Bone marrow (tissue), 2 donors: ENCODE measurements around the gene CAND2.
"Not testable (repeated sequence)": the region's sequence is repeated elsewhere in the genome, so short reads cannot be mapped to it uniquely, and the experiment has no call there.

Source experiments
- DNase-seq, 2 donors: peaks; one replicate each; lab custom pipeline; 2025; lab: John Stamatoyannopoulos, UW

Gene CAND2

DNA sequence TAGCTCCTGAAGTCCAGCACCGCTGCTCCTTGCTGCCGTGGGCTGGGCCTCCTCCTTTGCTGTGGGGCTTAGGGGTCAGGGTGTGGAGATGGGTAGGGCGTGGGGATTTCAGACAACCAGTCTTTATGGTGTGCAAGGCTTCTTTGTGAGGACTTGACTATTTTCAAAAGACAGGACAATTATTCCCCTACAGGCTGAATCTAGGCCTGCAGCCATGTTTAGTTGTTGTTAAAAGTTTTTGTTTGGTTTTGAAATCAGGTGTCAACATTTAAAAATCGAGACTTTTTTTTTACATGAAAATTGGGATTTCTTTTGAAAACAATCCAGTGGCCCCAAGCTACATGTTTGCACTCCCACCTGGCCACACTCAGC, 34.3 kb downstream of the CAND2 start:
- no peak for DNase-seq

DNA sequence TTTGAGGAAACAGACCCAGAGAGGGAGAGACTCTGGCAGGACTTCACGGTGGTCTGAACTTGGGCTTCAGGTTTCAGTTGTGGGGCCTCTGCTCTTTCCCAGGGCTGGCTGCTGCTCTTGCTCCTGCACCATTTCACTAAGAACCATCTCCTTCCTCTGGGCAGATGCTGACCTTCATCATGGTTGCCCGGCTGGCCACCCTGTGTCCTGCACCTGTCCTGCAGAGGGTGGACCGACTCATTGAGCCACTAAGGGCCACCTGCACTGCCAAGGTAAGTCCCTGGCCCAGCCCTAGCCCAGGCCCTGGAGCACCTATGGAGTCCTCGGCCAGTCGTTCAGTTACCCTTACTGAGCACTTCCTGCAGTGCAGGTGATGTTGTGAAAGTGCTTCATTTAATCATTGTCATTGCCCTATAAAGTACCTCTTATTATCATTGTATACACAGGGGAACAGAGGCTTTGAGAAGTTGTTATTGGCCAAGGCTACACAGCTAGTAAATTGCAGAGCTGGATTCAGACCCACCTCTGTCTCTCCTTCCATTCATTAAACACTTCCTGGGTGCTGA, 34.9 kb downstream of the CAND2 start:
- no peak for DNase-seq

DNA sequence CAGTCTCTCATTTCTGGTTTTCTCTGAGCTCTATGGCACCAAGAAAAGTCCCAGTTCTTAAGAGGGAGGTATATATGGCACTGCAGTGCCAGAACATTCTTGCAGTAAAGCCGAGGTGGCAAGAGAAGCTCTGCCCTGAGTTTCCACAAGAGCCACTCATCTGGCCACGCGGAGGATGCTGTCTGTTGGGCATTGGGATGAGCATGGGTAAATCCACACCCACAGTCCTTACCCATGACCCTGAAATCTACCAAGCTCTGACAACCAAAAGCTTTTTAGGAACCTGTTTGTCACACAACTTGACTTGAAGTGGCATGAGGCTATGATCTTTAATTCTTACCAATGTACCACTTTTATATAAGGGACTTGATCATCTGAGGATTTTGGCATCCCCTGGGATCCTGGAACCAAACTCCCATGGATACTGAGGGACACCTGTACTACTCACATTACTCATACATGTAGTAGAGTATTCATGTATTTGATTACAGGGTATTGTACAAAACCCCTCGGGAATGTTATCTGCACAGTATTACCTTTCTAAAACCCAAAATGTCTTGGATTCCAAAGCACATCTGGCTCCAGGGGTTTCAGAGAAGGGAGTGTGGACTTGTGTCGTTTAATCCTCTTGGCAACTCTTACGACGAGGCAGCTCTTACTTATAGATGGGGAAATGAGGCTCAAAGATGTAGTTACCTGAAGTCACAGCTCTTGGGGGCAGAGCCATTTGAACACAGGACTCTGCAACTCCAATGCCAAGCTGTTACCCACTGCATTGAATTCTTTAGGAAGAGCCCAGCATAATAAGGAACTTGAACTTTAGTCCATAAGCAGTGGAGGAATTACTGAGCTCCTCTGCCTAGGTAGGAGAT, 36.1 kb downstream of the CAND2 start:
- DNase-seq: no peak

DNA sequence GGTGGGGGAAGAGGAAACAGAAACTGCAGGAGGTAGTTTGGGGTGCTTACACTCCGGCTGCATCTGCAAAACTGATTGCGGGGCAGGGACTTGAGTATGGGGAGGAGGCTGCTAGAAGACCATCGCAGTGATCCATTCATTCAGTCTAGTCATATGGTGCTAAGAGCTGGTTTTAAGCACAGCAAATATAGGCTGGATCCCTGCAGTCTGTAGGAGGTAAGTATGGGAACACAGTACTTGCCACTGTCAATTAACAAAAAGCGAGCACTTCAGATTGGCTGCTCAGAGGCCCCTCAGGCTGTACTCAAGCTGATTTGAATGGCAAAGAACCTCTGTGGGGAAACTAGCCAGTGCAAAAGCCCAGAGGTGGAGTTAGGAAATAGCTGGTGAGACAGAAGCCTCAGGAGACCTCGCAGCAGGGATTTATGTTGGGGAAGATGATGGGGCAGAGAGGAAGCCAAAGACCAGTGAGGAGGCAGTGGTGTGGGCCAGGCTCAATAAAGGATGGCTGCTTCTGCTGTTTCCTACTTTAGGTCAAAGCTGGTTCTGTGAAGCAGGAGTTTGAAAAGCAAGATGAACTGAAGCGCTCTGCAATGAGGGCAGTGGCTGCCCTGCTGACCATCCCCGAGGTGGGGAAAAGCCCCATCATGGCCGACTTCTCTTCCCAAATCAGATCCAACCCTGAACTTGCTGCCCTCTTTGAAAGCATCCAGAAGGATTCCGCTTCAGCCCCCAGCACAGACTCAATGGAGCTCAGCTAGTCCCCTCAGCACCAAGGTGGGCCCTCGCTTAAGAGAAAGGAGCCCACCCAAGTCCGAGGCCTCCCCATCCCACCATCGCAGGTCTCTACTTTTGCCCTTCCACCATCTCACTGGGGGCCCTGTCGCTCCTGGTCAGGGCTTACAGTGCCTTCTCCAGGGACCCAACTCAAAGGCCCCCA, 37.0 kb downstream of the CAND2 start:
- no peak for DNase-seq

DNA sequence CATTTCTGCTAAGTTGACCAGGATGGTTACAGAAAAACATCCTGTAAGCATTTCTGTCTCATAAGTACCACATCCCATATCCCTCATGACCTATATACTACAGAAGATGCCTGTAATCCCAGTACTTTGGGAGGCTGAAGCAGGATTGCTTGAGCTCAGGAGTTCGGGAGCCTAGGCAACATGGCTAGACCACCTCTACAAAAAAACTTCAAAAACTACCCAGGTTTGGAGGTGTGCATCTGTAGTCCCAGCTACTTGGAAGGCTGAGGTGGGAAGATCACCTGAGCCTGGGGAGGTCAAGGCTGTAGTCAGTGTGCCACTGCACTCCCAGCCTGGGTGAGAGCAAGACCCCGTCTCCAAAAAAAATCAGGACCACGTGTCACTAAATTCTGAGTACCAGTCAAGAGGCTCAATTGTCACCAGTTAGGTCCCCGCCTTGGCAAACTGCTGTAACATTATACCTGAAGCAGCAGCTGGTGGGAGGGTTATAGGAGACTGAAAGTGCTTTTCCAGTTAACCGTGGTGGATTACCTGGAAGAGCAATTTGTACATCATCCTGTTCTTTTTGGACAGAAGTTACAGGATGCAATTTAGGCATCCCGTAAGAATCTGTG, 38.7 kb downstream of the CAND2 start:
- DNase-seq: no peak

DNA sequence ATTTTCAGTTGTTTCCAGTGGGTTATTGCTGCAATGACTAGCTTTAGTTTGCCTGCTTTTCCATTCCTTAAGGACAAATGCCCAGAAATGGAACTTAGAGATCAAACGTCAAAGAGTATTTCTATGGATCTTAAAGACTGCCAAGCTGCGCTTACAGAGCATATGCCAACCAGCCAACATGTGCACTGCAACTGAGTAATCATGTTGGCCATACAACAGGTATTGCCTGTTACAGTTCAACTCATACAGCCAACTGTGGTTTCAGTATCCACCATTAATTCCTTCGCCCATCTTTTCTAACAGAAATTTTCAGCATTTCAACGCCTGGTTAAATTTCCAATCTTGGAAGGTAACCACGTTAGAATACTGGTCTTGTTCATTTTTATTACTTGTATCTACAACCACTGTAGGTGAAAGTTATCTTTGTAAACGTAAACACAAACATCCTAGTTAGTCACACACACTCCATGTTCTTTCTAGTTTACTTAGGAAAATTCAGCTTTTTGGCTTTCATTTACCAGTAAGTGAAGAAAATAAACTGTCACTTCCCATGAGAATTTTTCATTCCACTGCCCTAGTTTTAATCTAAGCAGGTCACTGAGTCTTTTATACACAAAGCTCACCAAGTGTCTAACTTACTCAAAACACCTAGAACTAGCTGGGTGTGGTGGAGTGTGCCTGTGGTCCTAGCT, 41.0 kb downstream of the CAND2 start:
- DNase-seq: no peak

DNA sequence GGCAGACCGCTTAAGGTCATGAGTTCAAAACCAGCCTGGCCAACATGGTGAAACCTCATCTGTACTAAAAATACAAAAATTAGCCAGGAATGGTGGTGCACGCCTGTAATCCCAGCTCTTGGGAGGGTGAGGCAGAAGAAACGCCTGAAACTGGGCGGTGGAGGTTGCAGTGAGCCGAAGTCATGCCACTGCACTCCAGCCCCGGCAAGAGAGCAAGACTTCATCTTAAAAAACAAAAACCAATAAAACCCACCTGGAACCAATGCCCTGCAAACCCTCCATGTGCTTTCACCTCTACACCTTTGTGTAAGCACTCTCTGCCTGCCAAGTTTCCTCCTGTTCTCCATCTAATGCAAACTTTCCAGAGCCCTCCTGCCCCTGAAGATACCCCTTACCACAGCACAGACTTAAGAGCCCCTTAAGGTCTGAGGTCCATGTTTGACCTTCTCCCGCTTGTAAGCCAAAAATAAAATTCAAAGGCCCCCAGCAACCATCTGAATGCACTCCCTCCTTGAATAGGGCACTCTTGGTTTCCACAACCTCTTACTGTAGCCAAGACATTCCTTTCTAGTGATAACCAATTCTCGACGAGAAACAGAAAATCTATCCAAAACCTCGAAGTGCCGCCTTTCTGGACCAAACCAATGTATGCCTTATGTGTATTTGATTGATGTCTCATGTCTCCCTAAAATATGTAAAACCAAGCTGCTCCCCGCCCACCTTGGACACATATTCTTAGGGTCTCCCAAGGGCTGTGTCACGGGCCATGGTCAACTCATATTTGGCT, 41.9 kb downstream of the CAND2 start:
- DNase-seq: no peak

DNA sequence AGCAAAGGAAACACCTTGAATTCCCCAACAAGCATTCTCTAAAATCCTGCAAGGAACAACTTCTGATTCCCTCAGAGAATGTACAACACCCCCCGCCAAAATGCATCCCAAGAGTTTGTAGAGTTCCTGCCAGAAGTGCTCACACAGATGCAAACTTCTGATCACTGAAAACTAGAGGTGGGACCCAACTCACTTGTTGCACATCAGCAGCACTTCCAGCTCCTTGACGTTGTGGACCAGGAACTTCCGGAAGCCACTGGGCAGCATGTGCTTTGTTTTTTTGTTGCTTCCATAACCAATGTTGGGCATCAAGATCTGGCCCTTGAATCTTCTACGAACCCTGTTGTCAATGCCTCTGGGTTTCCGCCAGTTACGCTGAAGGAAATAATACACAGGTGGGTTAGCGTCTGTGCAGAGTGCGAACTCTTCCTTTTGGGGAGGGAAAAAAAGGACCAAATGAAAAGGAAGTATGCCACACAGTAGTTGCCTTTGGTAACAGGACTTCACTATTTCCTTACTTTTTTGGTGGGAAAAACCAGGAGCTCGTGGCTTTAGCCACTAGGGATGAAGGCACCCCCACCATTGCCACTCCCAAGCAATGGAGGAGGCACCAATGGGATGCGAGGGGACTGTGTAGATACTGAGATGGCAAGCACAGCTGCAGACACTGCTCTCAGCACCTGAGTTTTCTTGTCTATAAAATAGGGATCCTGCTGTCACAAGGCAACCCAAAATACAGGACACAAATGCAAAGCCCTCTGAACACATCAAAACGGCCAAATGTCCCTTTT, 42.9 kb downstream of the CAND2 start:
- no peak for DNase-seq

DNA sequence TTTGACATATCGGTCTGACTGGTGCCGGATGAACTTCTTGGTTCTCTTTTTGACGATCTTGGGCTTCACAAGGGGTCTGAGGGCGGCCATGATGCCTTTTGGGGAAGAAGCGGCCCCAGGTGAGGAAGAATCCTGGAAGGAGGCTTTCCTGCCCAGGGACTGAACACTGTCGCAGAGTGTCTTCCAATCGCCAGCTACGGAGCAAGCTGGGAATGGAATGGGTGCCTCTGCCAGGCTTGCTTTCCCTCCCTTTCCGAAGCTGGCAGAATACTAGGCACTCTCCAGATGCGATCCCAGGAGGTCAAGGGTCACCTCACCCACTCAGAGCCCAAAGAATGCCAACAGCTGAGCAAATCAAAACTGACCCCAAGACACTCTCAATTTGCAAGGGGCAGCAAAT, 43.7 kb downstream of the CAND2 start:
- DNase-seq: not testable (repeated sequence)

DNA sequence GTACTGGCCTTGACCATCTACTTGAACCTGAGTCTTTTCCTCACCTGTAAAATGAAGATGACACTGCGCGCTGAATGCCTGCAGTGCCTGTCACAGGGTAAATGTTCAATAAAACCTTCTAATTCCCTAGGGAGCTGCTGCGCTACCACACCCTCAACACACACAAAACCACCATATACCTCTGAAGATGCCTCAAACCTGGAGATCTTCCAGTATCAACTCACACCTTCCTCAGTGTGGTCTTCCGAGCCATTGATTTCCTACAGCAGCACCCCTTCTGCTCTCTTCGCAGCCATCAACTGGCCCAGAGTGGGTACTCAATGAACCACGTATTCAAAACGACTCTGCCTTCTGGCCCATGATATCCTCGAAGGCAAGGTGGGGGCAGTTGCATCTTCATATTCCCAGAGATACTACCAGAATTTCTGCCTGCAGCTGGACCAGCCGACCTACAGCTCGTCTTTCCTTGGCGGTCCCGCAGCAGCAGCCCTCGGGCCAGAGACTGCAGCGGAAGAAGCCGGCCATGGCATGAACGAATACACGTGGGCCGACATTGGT, 44.2 kb downstream of the CAND2 start:
- peak in 1 of 2 donors; percentile 56 for DNase-seq

DNA sequence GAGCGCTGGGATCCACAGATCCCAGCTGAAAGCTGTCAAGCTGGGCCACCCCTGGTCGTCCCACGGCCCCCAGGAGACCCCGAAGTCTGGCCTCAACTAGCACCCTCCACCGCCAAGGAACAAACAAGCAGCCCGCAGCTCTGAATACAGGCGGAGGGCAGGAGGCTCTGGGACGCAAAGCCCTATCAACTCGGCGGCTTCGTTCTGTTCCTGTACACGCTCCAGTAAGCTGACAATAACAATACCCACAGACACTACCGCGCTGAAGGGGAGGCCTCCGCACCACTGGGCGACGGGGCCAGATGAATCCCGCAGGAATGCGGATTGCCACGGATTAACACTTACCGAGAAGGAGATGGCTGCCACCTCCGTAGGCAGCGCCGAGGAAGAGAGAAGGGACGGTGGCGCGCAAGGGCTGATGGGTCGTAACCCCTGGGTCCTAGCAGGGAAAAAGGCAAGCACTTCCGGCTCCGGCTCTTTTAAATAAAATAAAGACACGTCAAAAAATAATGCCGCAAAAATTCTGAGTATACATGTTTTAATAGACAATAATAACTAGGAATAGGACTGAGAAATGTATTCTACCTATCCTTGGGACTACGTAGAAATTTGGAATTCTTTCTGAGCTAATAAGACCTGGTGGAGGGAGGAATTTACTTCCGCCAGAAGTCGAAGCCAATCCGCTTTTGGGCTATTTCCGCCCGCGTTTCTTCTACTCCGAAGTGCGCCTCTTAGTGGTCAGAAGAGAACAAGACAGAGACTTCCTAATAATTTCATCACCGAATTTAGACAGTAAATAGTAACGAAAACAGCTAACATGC, 44.9 kb downstream of the CAND2 start, which contains the start of gene RPL32:
Gene RPL32 (minus strand): TSS at position 417 of the 821 bp plus-strand sequence. CDS start 1,328 bp downstream, outside the sequence.
- peak; percentile 67 to 96 for DNase-seq

DNA sequence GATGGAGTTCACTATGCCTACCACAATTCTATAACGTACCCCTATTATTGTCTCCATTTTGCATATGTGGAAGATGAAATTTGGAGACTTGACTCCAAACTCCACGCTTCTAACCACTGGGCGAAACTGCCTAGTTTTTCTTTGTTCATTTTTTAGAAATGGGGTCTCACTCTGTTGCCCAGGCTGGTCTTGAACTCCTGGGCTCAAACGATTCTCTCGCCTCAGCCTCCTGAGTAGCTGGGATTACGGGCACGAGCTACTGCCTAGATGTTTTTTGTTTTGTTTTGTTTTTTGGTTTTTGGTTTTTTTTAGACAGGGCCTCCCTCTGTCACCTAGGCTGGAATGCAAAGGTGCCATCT, 45.5 kb downstream of the CAND2 start:
- DNase-seq: no peak

DNA sequence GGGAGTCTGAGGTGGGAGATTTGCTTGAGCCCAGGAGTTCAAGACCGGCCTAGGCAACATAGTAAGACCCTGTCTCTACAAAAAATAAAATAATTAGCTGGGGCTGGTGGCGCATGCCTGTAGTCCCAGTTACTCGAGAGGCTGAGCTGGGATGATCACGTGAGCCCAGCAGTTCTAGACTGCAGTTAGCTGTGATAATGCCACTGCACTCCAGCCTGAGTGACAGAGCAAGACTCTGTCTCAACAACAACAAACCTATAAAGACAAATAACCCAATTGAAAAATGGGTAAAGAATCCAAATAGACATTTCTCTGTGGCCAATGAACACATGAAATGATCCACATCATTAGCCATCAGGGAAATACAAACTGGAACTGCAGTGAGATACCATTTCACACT, 46.0 kb downstream of the CAND2 start:
- DNase-seq: no peak

DNA sequence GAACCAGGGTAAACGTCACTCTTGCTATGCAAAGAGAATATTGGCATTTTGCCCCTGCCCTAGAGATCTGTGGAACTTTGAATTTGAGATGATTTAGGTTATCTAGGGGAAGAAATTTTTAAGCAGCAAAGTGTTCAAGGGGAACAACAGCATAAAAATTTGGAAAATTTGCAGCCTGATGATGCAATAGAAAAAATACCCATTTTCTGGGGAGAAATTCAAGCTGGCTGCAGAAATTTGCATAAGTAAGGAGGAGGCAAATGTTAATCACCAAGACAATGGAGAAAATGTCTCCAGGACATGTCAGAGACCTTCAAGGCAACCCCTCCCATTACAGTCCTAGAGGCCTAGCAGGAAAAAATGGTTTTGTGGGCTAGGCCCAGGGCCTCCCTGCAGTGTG, 49.3 kb downstream of the CAND2 start:
- DNase-seq: no peak

DNA sequence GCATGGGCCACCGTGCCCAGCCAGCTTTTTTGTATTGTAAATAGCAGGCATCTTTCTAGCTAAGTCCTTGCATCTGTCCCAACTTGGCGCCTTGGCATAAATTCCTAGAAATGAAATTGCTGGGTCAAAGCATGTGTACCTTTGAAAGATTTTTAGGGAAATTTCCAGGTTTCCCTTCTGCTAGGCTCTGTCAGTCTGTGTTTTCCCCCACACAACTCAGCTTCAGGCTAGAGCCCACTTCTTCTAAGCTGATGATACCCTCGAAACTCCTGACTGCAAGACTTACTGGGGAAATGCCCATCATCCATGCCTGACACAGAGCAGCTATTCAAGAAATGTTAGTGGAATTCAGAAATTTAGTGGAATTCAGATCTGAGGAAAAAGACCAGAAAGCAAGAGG, 55.7 kb downstream of the CAND2 start:
- no peak for DNase-seq

DNA sequence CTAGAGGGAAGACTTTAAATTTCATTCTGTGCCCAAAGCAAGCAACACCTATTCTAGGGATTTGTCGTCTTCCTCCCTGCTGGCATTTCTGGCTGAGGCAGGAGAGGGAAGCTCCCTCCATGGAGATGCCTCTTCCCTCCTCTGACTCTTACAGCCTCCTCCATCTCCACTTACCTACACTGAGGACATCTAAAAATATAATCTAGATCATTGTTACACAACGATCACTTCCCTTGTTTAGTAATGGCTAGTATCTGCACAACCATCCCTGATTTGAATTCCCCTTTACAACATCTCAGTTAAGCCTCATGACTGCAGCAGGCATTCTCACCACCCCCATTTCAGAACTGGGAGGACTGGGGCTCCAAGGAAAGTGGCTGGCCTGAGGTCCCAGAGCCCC, 57.4 kb downstream of the CAND2 start:
- DNase-seq: not testable (repeated sequence)

DNA sequence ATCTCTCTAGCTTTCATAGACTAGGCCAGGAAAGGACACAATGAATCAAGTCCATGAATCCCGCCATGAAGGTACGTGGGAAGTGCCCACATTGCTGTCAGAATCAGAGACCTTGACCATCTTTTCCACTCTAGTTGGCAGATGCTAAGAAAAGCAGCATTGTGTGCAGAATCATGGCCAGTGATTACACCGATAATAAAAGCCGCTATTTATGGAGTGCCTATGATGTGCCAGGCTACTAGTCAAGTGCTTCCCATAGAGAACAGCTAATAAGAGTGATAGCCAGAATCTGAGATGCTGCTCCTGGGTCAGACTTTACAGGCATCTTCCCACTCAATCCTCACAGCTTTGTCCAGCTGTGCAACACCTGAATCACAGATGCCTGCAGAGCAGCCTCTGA, 58.1 kb downstream of the CAND2 start:
- no peak for DNase-seq

DNA sequence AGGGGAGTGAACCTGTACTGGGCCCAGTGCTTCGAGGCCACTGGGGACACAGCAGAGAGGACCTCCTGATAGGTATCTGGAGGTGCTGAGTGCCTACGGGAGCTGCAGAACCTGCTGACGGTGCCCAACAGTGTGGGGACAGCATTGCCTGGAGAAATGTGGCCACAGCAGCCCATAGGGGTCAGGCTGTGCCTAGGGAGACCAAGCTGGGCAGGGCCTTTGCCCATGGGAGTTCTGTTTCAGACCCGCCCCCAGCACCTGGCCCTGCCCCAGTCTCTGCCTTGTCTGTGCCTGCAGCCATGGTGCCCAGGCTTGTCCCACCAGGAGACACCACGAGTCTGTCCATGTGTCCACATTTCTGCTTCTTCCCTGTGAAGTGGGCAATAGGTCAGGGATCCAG, 60.1 kb downstream of the CAND2 start:
- DNase-seq: no peak

DNA sequence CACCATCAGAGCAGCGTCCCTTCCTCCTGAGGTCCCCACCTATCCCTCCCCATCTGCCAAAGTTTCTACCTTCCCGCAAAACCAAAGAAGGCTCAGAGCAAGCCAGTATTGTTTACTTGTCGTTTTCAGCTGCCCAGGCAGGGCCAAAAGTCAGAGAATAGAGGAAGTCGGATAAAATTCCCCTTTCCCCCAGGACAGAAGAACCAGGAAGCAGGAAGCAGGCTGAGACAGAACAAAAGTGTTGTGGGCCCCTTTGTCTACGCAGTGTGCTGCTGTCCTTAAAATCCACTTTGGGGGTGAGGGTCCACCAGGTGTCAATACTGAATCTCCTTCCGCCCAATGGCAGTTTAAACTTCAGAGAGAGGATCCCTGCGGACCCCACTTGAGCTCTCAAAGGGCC, 63.4 kb downstream of the CAND2 start:
- DNase-seq: no peak
